Muscle of arm (tissue), 14 donors: ENCODE measurements around the gene TTL. TPM values are rescaled to one million over a fixed set of nuclear protein-coding genes. Genes with fewer than 3 reads are reported as not detected.
"Not testable (repeated sequence)": the region's sequence is repeated elsewhere in the genome, so short reads cannot be mapped to it uniquely, and the experiment has no call there.

Source experiments
- DNase-seq: peaks from one replicate; pipeline ENCODE4 v3.0.0-alpha.2; 2013
- long read RNA-seq, 11 donors: transcript quantifications; one replicate each; lab custom pipeline, GENCODE V29; 2026
- polyA plus RNA-seq, 12 donors: library from polyadenylated mRNA; unstranded; fragments of 120-200 nt; gene quantifications; one replicate each; pipeline ENCODE4 v1.2.1, GENCODE V29; 2013; ENCODE audit not compliant: insufficient read length in 12 of 12

Gene TTL
- polyA plus RNA-seq: 10 to 100 TPM in 11 of 12 donors, not detected in 1; 26.2 to 46.7 (median 42.0) TPM
- long read RNA-seq, donor 1, full-length matches to known transcripts: 1 of 1 reads
- long read RNA-seq, donor 1, partial matches to known transcripts: 0 of 1 reads
- long read RNA-seq, donor 1, other reads (novel, unspliced or antisense): 0 of 1 reads
- long read RNA-seq, donor 2, full-length matches to known transcripts: 11 of 19 reads
- long read RNA-seq, donor 2, partial matches to known transcripts: 8 of 19 reads
- long read RNA-seq, donor 2, other reads (novel, unspliced or antisense): 0 of 19 reads
- long read RNA-seq, donor 3, full-length matches to known transcripts: 3 of 3 reads
- long read RNA-seq, donor 3, partial matches to known transcripts: 0 of 3 reads
- long read RNA-seq, donor 3, other reads (novel, unspliced or antisense): 0 of 3 reads
- long read RNA-seq, donor 4, full-length matches to known transcripts: 2 of 2 reads
- long read RNA-seq, donor 4, partial matches to known transcripts: 0 of 2 reads
- long read RNA-seq, donor 4, other reads (novel, unspliced or antisense): 0 of 2 reads
- long read RNA-seq, donor 5, full-length matches to known transcripts: 10 of 10 reads
- long read RNA-seq, donor 5, partial matches to known transcripts: 0 of 10 reads
- long read RNA-seq, donor 5, other reads (novel, unspliced or antisense): 0 of 10 reads
- long read RNA-seq, donor 6, full-length matches to known transcripts: 1 of 1 reads
- long read RNA-seq, donor 6, partial matches to known transcripts: 0 of 1 reads
- long read RNA-seq, donor 6, other reads (novel, unspliced or antisense): 0 of 1 reads
- long read RNA-seq, donor 7, full-length matches to known transcripts: 7 of 7 reads
- long read RNA-seq, donor 7, partial matches to known transcripts: 0 of 7 reads
- long read RNA-seq, donor 7, other reads (novel, unspliced or antisense): 0 of 7 reads
- long read RNA-seq, donor 8, full-length matches to known transcripts: 3 of 3 reads
- long read RNA-seq, donor 8, partial matches to known transcripts: 0 of 3 reads
- long read RNA-seq, donor 8, other reads (novel, unspliced or antisense): 0 of 3 reads
- long read RNA-seq, donor 9, full-length matches to known transcripts: 1 of 1 reads
- long read RNA-seq, donor 9, partial matches to known transcripts: 0 of 1 reads
- long read RNA-seq, donor 9, other reads (novel, unspliced or antisense): 0 of 1 reads
- long read RNA-seq, donor 10, full-length matches to known transcripts: 8 of 8 reads
- long read RNA-seq, donor 10, partial matches to known transcripts: 0 of 8 reads
- long read RNA-seq, donor 10, other reads (novel, unspliced or antisense): 0 of 8 reads
- long read RNA-seq, donor 11, full-length matches to known transcripts: 4 of 4 reads
- long read RNA-seq, donor 11, partial matches to known transcripts: 0 of 4 reads
- long read RNA-seq, donor 11, other reads (novel, unspliced or antisense): 0 of 4 reads

- peak; percentile 77 for DNase-seq
Observed at GRCh38 chr2:112481528-112482233, at the start of gene TTL. TSS of gene TTL (plus strand) at chr2:112482156. CDS start at chr2:112482345, 189 bp downstream.

GRCh38 chr2:112432390-112432734, 49.6 kb upstream of the TTL start:
- peak; percentile 5 for DNase-seq

GRCh38 chr2:112432735-112433479, 49.0 kb upstream of the TTL start:
- peak; percentile 22 for DNase-seq

GRCh38 chr2:112433480-112433879, 48.5 kb upstream of the TTL start, which contains the start of gene RGPD8:
TSS of gene RGPD8 (minus strand) at chr2:112433645. CDS start at chr2:112433453, 192 bp downstream.
- DNase-seq: peak; percentile 83

GRCh38 chr2:112433932-112434730, 47.8 kb upstream of the TTL start:
- DNase-seq: no peak

- DNase-seq: not testable (repeated sequence)
Observed at GRCh38 chr2:112434890-112435715, 46.9 kb upstream of the TTL start.

- DNase-seq: not testable (repeated sequence)
Observed at GRCh38 chr2:112435716-112436431, 46.1 kb upstream of the TTL start.

GRCh38 chr2:112436993-112437392, 45.0 kb upstream of the TTL start:
- DNase-seq: not testable (repeated sequence)

- DNase-seq: not testable (repeated sequence)
Observed at GRCh38 chr2:112437405-112437831, 44.5 kb upstream of the TTL start.

- DNase-seq: not testable (repeated sequence)
Observed at GRCh38 chr2:112438603-112439261, 43.2 kb upstream of the TTL start.

- not testable (repeated sequence) for DNase-seq
Observed at GRCh38 chr2:112444256-112444655, 37.7 kb upstream of the TTL start.

GRCh38 chr2:112449854-112450253, 32.1 kb upstream of the TTL start:
- DNase-seq: no peak

GRCh38 chr2:112451317-112451716, 30.6 kb upstream of the TTL start:
- DNase-seq: no peak

GRCh38 chr2:112454586-112454985, 27.4 kb upstream of the TTL start:
- DNase-seq: no peak

GRCh38 chr2:112459372-112459771, 22.6 kb upstream of the TTL start:
- DNase-seq: no peak

GRCh38 chr2:112462178-112462577, 19.8 kb upstream of the TTL start:
- no peak for DNase-seq

GRCh38 chr2:112463256-112463655, 18.7 kb upstream of the TTL start:
- DNase-seq: no peak
